Stimulated activated CD4-positive, alpha-beta T cell treated with anti-CD3 and anti-CD28 coated beads, Interleukin-4, amount 100 ng/mL, for 1 hour (primary cell): Measurements from ENCODE around the gene SYT9.
A peak's percentile ranks its signal among the peaks of the same experiment; 100 is the strongest.
"Not testable (repeated sequence)": the region's sequence is repeated elsewhere in the genome, so short reads cannot be mapped to it uniquely, and the experiment has no call there.

Experiments
- DNase-seq: peaks from one replicate; pipeline ENCODE4 v3.0.0-alpha.2; 2020

SYT9 gene

DNA sequence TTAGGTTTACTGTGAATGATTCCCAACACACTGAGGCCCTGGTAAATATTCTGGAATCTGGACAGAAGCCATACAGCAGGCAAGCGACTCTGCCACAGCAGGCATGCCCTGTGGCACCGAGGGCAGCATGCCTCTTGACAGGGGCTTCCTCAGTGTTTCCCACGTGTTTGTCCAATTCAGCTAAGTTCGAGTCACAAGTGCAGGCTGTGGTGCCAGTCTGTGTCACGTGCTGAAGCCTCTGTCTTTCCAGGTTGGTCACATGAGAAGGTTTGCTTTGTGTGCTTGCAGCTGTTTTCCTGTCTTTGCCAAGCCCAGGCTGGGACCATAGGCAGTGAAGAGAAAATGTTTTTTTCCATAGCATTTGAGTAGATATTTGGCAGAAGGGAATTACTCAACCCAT lies 259.7 kb downstream of the SYT9 start:
- DNase-seq, result no peak

DNA sequence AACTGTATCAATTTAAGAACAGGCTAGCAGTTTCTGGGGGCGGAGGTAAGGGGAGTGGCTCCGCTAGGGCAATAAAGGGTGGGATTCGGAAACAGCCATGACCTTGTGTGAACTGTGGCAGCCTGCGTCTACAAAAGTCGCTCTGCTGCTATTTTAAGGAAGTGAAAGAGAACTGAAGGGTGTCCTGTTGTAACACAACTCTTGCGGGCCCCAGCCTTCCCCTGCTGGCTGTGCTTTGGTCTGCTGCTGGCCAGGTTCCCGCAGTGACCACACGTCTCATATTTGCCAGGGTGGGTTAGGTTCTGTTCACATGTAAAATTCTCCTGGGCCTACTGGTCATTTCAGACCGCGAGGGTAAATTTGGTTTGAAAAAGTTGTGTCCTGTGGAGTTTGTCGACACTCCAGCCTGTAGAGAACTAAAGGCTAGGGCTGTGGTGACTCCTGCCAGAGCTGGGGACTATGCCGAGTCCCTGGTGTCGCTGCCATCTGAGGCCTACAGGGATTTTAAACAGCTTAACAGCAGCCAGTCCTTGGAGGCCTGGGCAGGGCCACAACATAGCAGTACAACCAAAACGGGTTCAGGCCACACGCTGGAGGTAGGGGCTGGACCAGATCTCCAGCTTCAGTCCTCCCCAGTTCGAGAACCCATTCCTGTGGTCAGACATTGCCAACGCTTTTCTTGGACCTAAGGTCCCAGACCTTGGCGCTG lies 261.0 kb downstream of the SYT9 start:
- DNase-seq, result no peak

DNA sequence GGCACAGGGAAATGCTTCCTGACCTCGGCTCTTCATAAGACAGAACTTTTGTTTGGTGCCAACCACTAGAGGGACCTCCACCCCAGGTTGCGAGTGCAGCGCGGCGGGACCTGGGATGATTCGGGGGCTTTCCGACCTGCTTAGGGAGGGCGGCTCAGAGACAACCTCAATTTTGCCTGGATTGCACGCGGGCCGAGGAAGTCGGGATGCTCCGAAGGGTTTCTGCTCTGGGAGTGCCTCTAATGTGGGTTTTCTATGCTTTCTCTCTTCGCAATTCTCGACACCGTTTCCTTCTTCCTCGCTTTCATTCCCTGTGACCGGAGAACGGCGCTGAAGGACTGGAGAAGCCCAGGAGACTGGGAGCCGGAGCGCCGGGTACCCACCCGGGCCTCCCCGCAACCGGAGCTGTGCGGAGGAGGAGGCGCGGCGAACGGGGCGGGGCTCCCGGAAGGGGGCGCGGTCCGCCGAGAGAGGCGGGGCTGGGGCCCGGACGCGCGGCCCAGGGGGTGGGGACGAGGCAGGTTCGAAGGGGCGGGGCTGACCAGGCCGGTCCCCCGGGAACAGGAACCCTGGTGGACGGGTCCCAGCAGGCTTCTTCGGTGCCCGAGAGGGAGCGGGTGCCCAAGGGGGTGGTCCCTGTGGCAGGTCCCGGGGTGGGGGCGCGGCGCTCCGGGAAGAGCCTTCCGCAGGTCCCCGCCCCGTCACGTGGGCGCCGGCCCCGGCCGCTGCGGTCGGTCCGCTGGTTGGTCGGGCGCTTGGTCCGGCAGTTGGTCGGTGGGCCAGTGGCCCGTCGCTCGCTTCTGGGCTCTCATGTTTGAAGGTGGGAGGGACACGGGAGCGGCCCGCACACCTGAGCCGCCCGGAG lies 261.8 kb downstream of the SYT9 start, which contains the start of gene PPFIBP2:
Gene PPFIBP2 (plus strand): TSS at position 766 of the 865 bp plus-strand sequence. CDS start 35,477 bp downstream, outside the sequence.
- DNase-seq, result peak; percentile 85

DNA sequence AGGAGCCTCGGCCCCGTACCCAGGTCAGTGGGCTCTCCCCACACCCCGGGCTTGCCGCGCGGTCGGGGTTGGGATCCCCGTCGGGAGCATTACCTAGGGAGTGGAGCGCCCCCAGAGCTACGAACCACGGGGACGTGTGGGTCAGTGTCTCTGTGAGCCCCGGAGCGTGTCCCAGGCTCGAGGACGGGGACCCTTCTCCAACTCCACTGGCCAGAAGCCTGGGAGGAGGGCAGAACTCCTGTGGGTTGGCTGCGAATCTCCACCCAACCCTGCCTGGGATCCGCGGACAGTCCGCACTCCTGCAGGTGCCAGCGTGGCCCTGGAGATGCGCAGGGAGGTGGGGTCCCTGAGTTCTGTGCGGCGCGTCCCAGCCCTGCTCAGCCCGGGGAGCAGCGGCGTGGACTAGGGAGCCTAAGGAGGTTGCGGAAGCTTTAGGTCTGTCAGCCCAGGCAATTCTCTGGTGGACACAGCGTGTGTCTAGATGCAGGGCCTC lies 262.4 kb downstream of the SYT9 start:
- DNase-seq, result peak; percentile 32

DNA sequence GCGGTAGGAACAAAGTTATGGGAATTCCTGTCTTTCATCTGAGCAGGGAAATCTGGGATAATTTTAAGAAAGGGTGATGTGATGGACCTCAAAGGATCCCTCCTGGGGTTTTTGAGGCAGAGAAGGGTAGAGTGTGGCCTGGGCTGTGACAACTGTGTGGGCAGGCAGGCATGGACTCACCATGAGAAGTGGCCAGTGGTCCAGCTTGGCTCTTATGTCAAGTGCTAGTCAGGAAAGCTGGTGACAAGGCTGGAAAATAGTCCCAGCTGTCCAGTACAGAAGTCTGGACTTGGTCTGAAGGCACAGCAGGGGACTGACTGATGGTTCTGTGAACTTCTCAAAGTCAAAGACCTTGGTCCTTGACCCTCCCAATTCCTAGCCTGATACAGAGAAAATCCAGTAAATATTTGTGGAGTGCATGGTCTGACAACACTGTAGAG lies 263.8 kb downstream of the SYT9 start:
- no peak for DNase-seq

DNA sequence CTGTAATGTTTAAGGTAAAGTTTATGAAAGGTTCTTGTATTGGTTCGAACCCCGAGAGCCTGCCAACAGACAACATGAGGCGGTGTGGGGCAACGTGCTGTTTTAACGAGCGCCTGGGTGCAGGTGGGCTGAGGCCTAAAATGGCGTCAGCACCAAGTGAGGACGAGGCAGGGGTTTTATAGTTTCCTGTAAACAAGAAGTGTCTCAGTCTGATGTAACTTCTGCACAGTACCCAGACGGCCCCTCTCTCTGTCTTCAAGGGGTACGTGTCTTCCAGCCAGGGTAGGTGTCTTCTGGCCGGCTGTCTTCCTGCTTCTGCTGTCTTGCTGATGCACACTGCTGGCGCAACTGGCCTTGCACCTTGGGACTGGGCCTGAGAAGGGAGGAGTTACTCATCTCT lies 264.8 kb downstream of the SYT9 start:
- DNase-seq, result no peak

DNA sequence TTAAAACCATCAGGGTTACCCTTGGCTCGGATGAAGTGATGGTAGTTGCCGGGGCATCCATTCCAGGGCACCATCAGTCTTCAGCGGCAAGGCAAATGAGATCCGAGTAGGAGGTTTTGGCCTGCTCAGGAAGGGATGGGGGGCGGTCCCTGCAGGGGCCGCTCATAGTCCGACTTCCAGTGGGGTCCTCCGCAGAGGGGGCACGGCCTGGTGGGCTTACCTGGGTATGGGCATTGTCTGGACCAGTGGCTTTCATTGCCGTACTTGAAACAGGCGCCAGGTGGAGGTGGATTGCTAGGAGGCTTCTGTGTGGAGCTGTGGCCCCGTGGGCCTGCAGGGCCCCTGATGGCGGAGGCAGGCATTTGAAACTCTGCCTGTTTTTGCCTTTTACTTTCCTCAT lies 266.0 kb downstream of the SYT9 start:
- DNase-seq, result not testable (repeated sequence)
